NCI-H1048 (cell line): ENCODE measurements around the gene NEUROG3.

ENCODE experiments used
- DNase-seq: peaks from one replicate; lab custom pipeline; 2025; lab: John Stamatoyannopoulos, UW

The NEUROG3 gene, protein sequence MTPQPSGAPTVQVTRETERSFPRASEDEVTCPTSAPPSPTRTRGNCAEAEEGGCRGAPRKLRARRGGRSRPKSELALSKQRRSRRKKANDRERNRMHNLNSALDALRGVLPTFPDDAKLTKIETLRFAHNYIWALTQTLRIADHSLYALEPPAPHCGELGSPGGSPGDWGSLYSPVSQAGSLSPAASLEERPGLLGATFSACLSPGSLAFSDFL

GRCh38 chr10:69573056-69573806, at the start of gene NEUROG3:
NEUROG3 (minus strand) TSS chr10:69573422; CDS start chr10:69573043, 379 bp downstream.
- DNase-seq = no peak

GRCh38 chr10:69620625-69621024, 47.4 kb upstream of the NEUROG3 start:
- DNase-seq = no peak

- DNase-seq = no peak
These were observed 46.4 kb upstream of the NEUROG3 start for GRCh38 chr10:69619626-69620025.

DNA sequence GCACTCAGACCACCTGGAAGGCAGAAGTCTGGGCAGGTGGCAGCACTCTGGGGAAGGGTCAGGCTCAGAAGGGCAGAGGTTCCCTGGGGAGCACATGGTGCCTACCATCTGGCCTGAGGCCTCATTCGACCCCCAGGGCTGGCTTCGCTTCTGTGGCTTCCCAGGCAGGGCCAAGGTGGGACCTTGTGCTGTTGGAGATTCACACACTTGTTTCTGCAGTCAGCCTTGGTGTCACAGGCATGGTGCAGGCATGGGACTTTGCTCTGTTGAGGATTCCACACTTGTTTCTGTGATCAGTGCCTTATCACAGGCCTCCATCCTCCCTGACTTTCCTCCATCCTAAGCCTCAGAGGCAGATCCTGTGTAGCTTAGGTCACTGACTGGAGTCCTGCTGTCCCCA, 45.5 kb upstream of the NEUROG3 start:
- no peak for DNase-seq

- DNase-seq = no peak
These were observed 43.1 kb upstream of the NEUROG3 start for GRCh38 chr10:69616358-69616757.

- DNase-seq = no peak
These were observed 40.9 kb upstream of the NEUROG3 start for GRCh38 chr10:69614130-69614529.

GRCh38 chr10:69612760-69613159, 39.5 kb upstream of the NEUROG3 start:
- DNase-seq = no peak

GRCh38 chr10:69609077-69609476, 35.9 kb upstream of the NEUROG3 start:
- no peak for DNase-seq

DNA sequence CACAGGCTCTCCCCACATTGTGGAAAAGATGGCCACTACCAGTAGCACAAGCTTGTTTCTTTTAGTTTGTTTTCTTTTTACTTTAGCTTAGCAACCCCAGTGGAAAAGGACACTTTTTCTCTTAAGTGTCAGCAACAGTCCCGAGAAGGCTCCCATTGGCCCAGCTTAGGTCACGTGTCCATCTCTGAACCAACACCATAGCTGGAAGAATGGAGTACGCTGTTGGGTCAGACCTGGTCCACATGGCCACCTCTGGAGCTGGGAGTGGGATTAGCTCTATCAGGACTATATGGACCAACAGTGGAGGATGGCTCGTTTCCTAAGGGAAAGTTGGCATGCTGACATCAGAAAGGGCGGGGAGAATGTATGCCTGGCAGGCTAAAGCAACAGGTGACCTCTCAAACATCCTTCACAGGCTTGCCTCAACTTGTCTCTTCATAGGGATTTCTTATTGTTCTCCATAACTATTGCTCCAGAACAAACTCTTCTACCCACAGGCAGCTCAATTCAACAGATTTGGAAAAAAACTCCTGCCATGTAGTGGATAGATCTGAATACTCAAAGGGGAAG, 27.6 kb upstream of the NEUROG3 start:
- DNase-seq = no peak

DNA sequence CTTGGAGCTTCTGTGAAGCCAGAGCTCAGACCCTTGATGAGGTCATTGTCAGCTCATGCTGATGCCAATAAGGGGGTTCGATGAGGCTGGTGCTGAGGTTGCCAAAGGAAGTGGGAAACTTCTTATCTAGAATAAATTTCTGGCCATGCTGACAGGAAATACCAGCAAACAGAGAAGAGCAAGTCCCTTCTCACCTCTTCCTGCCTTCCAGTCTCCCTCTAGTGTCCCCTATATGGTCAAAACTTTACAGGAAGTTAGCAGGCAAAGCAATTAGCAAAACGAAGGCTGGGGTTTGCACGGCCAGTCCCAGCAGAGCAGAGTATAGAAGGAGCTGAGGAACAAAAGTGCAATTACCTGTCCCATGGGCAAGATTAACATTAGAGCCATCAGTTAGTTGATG, 15.1 kb upstream of the NEUROG3 start:
- DNase-seq = no peak

GRCh38 chr10:69584624-69585023, 11.4 kb upstream of the NEUROG3 start:
- no peak for DNase-seq

GRCh38 chr10:69583106-69583505, 9.9 kb upstream of the NEUROG3 start:
- DNase-seq = no peak

DNA sequence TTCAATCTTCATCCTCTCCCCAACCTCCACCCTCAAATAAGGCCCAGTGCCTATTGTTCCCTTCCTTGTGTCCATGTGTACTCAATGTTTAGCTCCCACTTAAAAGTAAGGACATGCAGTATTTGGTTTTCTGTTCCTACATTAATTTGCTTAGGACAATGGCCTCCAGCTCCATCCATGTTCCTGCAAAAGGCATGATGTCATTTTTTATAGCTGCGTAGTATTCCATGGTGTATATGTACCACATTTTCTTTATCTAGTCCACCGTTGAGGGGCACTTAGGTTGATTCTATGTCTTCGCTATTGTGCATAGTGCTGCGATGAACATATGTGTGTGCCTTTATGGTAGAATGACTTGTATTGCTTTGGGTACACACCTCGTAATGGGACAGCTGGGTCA, 7.2 kb upstream of the NEUROG3 start:
- no peak for DNase-seq

DNA sequence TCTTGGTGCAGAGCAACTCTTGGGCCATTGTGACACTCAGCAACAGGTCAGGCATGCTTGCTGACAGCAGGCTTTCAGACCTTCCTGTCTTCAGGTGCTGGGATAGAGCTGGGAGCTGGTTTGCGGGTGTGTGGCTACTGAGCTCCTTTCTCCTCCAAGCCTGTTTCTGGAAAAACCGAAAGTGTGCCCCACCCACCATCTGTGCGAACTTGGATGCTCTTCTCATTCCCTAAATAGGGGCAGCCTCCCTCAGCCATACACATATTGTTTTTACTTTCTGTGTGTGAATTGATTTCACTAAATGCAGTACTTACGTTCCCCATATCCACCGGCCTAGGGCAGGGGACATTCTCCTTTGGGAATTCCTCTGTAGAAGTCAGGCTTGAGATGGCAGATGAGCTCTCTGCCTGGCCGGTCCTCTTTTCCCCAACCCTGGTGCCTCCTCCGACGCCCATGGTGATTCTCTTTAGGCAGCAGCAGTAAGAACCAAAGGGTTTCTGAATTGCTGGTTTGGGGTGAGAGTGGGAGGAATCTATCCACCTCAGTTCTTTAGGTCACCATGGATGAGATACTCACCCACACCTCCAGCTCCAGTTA, 6.3 kb upstream of the NEUROG3 start:
- DNase-seq = no peak

GRCh38 chr10:69578508-69578991, 5.3 kb upstream of the NEUROG3 start:
- DNase-seq = no peak

DNA sequence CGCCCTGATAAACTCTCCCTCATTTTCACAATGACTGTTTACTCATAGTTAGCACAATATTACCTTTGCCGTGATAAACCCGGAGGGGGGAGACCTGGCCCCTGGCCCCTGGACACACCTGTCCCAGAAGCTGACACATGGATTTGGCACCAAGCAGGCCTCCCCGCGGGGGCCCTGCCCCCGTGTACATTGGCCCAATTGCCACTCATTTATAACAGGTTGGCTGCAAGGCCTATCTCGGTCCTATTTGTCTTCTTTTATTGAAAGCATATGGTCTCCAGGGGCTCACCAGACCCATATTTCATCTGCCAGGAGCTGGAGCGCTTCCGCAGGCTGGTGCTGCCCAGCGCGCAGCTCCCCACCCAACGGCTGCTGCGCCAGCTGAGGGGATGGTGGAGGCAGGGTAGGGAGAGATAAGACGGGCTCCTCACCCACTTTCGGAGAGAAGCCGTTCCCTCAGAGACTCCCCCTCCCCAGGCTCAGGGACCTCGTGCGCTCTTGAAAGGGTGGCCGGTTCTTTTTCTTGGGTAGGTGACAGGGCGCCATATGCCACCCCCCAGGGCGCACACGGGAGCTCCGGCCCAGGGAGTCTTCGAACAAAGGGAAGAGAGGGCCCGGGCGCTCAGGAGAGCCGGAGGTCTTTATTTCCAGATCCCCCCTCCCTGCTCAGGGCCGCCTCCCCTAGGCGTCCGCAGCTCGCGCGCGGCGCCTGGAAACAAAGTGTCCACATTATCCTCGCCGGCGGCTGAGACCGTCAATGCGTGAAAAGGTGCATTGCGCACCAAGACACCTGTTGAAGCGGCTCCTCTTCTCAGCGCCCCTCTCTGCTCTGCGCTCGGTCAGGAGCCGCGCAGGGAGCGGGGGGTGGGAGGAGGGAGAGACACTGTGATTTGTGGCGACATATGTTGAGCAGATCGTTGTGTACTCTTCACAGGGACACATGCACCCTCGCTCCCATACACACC, 4.3 kb upstream of the NEUROG3 start:
- DNase-seq = no peak

GRCh38 chr10:69576334-69577011, 3.3 kb upstream of the NEUROG3 start:
- no peak for DNase-seq

DNA sequence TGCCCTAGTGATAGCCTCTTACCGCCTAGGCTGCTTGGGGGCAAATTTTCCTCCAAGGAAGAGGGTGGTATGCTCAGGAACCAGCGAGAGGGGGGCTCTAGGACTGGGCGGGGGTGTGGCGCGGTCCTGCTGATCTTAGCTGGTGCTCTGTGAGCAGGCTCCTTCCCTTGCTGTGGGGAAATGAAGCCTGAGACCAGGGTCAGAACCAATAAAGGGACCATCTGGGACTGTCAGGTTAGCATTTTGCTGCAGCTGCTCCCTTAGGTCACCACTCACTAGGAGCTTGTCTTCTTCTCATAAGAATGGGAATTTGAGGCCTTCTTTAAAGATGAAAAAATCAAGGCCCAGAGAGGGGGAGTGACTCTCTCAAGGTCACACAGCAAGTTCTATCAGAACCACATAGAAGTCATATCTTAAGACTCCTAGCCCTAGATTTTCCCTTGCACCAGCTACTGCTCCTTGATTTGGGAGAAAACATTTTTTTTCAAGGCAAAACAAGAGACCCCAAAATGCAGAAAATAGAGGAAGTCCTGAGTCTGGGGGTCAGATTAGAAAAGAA, 2.0 kb upstream of the NEUROG3 start:
- no peak for DNase-seq

GRCh38 chr10:69574571-69574978, 1.4 kb upstream of the NEUROG3 start:
- no peak for DNase-seq

- DNase-seq = no peak
These were observed 815 bp downstream of the NEUROG3 start for GRCh38 chr10:69572159-69573055.
